Measurements from ENCODE around the gene FIP1L1. TPM values are rescaled to one million over a fixed set of nuclear protein-coding genes. Genes with fewer than 3 reads are reported as not detected.
A peak's percentile ranks its signal among the peaks of the same experiment; 100 is the strongest.

The FIP1L1 gene
- polyA plus RNA-seq, 1 of the 3 experiments (the other 2 are of a cell fraction): 20.3 TPM

- TF ChIP-seq ZBTB33 (IDR thresholded peaks at IDR 0.05; ENCODE audit: borderline replicate concordance, low read depth) (no peak), RFX5 (IDR thresholded peaks at IDR 0.05; ENCODE audit: low read length) (no peak), TAF1 (IDR thresholded peaks at IDR 0.05; ENCODE audit: borderline replicate concordance, low read depth, low read length) (no peak), EZH2phosphoT487 (IDR thresholded peaks at IDR 0.05; ENCODE audit: borderline replicate concordance, low read depth) (no peak), IRF3 (IDR thresholded peaks at IDR 0.05; ENCODE audit: low read depth, low read length) (no peak), ELF1 (IDR thresholded peaks at IDR 0.05) (no peak), FOXJ3 (CRISPR knock-in tag; IDR thresholded peaks at IDR 0.05) (no peak), USF1 (IDR thresholded peaks at IDR 0.05; ENCODE audit: borderline replicate concordance, low read depth) (no peak)
Observed at GRCh38 chr4:53346920-53347852, 30.3 kb upstream of the FIP1L1 start (continued).

- no peaks in the 10 kb centered on the region for H3K9me3 ChIP-seq
- peak overlapping the region; percentile 44 to 69 for H3K27ac ChIP-seq (ENCODE audit: low read depth in 2 of 2, low read length in 1 of 2)
- no peaks in the 10 kb centered on the region for H3K9me2 ChIP-seq
- H4K20me1 ChIP-seq (ENCODE audit: insufficient read depth): no peaks in the 10 kb centered on the region
- no peak overlapping the region for H3K9ac ChIP-seq
- no peak overlapping the region for H2AFZ ChIP-seq (ENCODE audit: low read depth)
- 93% methylated on average over 1 of the region's 1 CpG for WGBS (ENCODE audit: low lambda C conversion rate)
- no peak overlapping the region for H3K4me3 ChIP-seq (ENCODE audit: low read depth in 2 of 2, low read length in 1 of 2)
- peaks cover 20% of the 10 kb centered on the region for H3F3A ChIP-seq (replicated peaks; ENCODE audit: insufficient read depth)
- H3K79me2 ChIP-seq (ENCODE audit: insufficient read depth): no peaks in the 10 kb centered on the region
- ChIA-PET CTCF (no interaction called here), POLR2A (no interaction called here)
- TF ChIP-seq YY1 (IDR thresholded peaks at IDR 0.05; ENCODE audit: low read depth) (no peak), SIN3A (IDR thresholded peaks at IDR 0.05; ENCODE audit: borderline replicate concordance, low read depth, low read length) (no peak), EP300 (IDR thresholded peaks at IDR 0.05; ENCODE audit: borderline replicate concordance in 1 of 2, low read depth in 1 of 2, low read length in 1 of 2) (no peak), FOXM1 (IDR thresholded peaks at IDR 0.05; ENCODE audit: low read depth) (no peak), CHD2 (IDR thresholded peaks at IDR 0.05; ENCODE audit: low read length, partially characterized antibody) (no peak), TEAD4 (IDR thresholded peaks at IDR 0.05; ENCODE audit: borderline replicate concordance, insufficient read depth) (no peak), RXRA (IDR thresholded peaks at IDR 0.05; ENCODE audit: borderline replicate concordance, low read depth) (no peak), GATA2 (CRISPR knock-in tag; IDR thresholded peaks at IDR 0.05) (no peak)
- H3K27me3 ChIP-seq (ENCODE audit: insufficient read depth): no peaks in the 10 kb centered on the region
- peaks cover 10 to 11% of the 10 kb centered on the region in 2 experiments; a peak in 3 of 4 replicates for H3K4me1 ChIP-seq (ENCODE audit: control insufficient read depth in 1 of 2, insufficient read depth in 2 of 2, low read depth in 1 of 2, low read length in 1 of 2)
- H3K4me2 ChIP-seq: peak overlapping the region; percentile 38; the same call in 1 of the 2 replicates
- DNase-seq: no peak
- H3K36me3 ChIP-seq (replicated peaks in 1 of 2; ENCODE audit: control insufficient read depth in 1 of 2, insufficient read depth in 2 of 2, low read length in 1 of 2): peaks cover 11 to 18% of the 10 kb centered on the region in 2 experiments
Observed at GRCh38 chr4:53348046-53348445, 29.4 kb upstream of the FIP1L1 start.
